Tibial artery (tissue), 4 donors: ENCODE results near the gene TSPAN3.

Experiments
- DNase-seq, 2 donors: peaks; one replicate each; pipeline ENCODE4 v3.0.0-alpha.2; 2019
- H3K27ac ChIP-seq, 2 donors: fragments of 200-600 bp; sonication (generic) in 1 of 2; 1 replicate in 1 of 2; 2 replicates in 1 of 2; pipeline ENCODE4 v1.5.1; 2018 to 2019; ENCODE audit warnings: mild to moderate bottlenecking in 1 of 2
- H3K27me3 ChIP-seq, 2 donors: fragments of 200-600 bp; sonication (generic) in 1 of 2; one replicate each; pipeline versions ENCODE4 v1.5.1 to v1.6.0; 2016 to 2019
- H3K36me3 ChIP-seq, 3 donors: fragments of 200-600 bp; sonication (generic) in 2 of 3; one replicate each; pipeline ENCODE4 v1.5.1; 2016 to 2019; ENCODE audit warnings: mild to moderate bottlenecking in 2 of 3
- H3K4me1 ChIP-seq, 4 donors: fragments of 200-600 bp; sonication (generic) in 2 of 4; 1 replicate in 3 of 4; 2 replicates in 1 of 4; pipeline ENCODE4 v1.5.1; 2016 to 2019
- H3K4me3 ChIP-seq, 2 donors: fragments of 200-600 bp; sonication (generic) in 1 of 2; 1 replicate in 1 of 2; 2 replicates in 1 of 2; pipeline ENCODE4 v1.5.1; 2018 to 2019; ENCODE audit warnings: mild to moderate bottlenecking in 2 of 2
- H3K9me3 ChIP-seq, 3 donors: fragments of 200-600 bp; sonication (generic) in 1 of 3; one replicate each; pipeline ENCODE4 v1.5.1; 2016 to 2019
- intact Hi-C: fragments of 100-400 bp; cut with DNase I; formaldehyde crosslinking; loops from one replicate; pipeline ENCODE4 v1.15.0; 2023; ENCODE audit warnings: low total_unique reads
- TF ChIP-seq, protein P1 (sequence below), 2 experiments: fragments of 200-600 bp in 1 of 2; fragments of 450-650 bp in 1 of 2; IDR thresholded peaks; one replicate each; pipeline ENCODE4 v1.5.1; 2017 to 2019; ENCODE audit warnings: antibody characterized with exemption in 2 of 2, mild to moderate bottlenecking in 1 of 2, moderate library complexity in 1 of 2

TSPAN3 gene

DNA sequence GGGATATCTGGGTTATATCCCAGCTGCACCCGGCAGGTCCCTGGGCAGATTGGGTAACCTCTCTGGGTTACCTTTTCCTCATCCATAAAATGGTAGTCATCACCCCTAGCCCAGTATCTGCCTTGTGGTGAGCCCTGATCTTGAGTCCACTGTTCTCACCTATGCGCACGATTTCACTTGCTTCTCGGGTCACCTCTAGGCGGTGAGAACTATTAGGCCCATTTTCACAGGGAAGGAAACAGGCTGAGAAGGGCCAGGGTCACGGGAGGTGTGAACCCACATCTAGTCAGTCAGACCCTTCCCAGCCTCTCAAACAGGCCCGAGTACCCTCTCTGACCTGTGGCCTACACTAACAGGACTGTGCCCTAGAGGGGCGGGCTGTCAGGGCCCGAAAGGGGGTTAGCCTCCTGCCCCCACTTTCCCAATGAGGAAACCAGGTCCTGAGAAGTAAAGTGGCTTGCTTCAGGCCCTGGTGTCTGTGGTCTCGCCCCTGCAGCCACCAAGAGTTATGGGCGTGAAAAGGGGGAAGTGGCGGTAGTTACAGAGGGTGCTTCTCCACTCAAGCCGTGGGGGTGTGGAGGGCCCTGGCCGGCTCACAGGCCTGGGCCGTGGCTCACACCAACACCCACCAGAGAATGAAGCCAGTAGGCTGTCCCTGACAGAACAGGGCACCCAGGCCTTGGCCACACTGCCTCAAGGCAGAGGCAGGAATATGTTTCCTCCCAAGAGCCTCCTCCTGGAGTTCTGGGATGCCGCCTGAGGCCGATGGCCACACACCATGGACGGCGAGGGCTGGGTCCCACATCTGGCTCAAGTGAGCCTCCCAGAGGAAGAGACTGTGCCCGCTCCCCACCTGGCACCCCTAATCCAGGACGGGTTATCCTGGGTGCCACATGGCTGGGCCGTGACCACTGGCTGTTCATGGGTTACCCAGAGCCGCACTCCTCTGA is 56.5 kb downstream of the TSPAN3 start:
- intact Hi-C loops, result loop anchor here (5.0 kb wide), 1 partner anchor 528 kb away; no protein-coding TSS in a partner anchor
- no peak overlapping the region for H3K27ac ChIP-seq
- H3K27me3 ChIP-seq, result peaks cover 0 to 5% of the 10 kb centered on the region in 2 donors

GRCh38 chr15:77013776-77014131 is 57.2 kb downstream of the TSPAN3 start:
- no peak for DNase-seq
- intact Hi-C loops, result no loop called here
- TF ChIP-seq, protein P1, sequence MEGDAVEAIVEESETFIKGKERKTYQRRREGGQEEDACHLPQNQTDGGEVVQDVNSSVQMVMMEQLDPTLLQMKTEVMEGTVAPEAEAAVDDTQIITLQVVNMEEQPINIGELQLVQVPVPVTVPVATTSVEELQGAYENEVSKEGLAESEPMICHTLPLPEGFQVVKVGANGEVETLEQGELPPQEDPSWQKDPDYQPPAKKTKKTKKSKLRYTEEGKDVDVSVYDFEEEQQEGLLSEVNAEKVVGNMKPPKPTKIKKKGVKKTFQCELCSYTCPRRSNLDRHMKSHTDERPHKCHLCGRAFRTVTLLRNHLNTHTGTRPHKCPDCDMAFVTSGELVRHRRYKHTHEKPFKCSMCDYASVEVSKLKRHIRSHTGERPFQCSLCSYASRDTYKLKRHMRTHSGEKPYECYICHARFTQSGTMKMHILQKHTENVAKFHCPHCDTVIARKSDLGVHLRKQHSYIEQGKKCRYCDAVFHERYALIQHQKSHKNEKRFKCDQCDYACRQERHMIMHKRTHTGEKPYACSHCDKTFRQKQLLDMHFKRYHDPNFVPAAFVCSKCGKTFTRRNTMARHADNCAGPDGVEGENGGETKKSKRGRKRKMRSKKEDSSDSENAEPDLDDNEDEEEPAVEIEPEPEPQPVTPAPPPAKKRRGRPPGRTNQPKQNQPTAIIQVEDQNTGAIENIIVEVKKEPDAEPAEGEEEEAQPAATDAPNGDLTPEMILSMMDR (IDR thresholded peaks at IDR 0.05), result no peak
- H3K9me3 ChIP-seq, result no peaks in the 10 kb centered on the region
- peaks cover 0 to 11% (median 6%) of the 10 kb centered on the region in 4 donors for H3K4me1 ChIP-seq
- H3K27ac ChIP-seq, result no peak overlapping the region
- no peak overlapping the region for H3K4me3 ChIP-seq
- H3K27me3 ChIP-seq, result peaks cover 0 to 5% of the 10 kb centered on the region in 2 donors
- H3K36me3 ChIP-seq, result no peaks in the 10 kb centered on the region

More for the DNA sequence above, 56.5 kb downstream of the TSPAN3 start:
- H3K4me1 ChIP-seq, result peaks cover 0 to 11% (median 6%) of the 10 kb centered on the region in 4 donors
- no peak overlapping the region for H3K4me3 ChIP-seq
- no peaks in the 10 kb centered on the region for H3K36me3 ChIP-seq
- DNase-seq, result no peak
- TF ChIP-seq, protein P1 (IDR thresholded peaks at IDR 0.05), result no peak
- no peaks in the 10 kb centered on the region for H3K9me3 ChIP-seq

GRCh38 chr15:77012868-77013267 is 58.0 kb downstream of the TSPAN3 start:
- Histone ChIP-seq H3K9me3 (no peaks in the 10 kb centered on the region), H3K4me3 (no peak overlapping the region), H3K36me3 (no peaks in the 10 kb centered on the region), H3K4me1 (peaks cover 0 to 11% (median 6%) of the 10 kb centered on the region in 4 donors), H3K27me3 (peaks cover 0 to 5% of the 10 kb centered on the region in 2 donors), H3K27ac (no peak overlapping the region)
- intact Hi-C loops, result no loop called here
- DNase-seq, result no peak
- TF ChIP-seq, protein P1 (IDR thresholded peaks at IDR 0.05), result no peak

DNA sequence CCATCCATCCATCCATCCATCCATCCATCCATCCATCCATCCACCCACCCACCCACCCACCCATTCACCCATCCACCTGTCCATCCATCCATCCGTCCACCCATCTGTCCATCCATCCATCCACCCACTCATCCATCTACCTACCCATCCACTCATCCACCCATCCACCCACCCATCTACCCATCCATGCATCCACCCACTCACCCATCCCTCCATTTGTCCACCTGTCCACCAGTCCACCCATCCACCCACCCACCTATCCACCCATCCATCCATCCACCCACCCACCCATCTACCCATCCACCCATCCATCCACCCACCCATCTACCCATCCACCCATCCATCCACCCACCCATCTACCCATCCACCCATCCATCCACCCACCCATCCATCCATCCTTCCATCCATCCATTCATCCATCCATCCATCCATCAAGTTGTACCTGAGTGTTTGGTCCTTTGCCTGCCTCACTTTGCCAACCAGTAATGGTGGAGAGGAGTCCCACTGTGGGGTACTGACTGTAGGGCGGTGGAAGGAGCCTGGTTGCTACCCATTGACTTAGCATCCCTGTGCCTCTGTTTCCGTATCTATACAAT is 58.7 kb downstream of the TSPAN3 start:
- Histone ChIP-seq H3K36me3 (no peaks in the 10 kb centered on the region), H3K27ac (no peak overlapping the region), H3K9me3 (no peaks in the 10 kb centered on the region), H3K4me1 (peaks cover 0 to 11% (median 6%) of the 10 kb centered on the region in 4 donors), H3K27me3 (no peaks in the 10 kb centered on the region), H3K4me3 (no peak overlapping the region)
- intact Hi-C loops, result no loop called here
- TF ChIP-seq, protein P1 (IDR thresholded peaks at IDR 0.05), result no peak
- DNase-seq, result no peak

DNA sequence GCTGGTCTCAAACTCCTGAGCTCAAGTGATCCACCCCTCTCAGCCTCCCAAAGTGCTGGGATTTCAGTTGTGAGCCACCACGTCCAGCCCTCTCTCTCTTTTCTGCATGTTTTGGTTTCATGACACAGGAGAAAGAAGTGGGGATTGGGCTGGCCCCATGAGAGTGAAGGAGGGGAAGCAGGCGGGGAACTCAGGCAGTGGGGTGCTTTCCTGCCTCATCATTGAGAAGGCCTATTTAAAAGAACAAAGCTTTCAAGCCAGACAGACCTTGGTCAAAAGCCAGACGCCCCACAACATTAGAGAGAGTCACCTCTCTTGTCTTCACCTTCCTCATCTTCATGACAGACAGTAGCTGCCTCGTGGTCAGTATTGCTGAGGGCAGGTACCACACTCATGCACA is 60.1 kb downstream of the TSPAN3 start:
- intact Hi-C loops, result no loop called here
- Histone ChIP-seq H3K4me1 (peaks cover 0 to 5% (median 4%) of the 10 kb centered on the region in 4 donors), H3K4me3 (no peak overlapping the region), H3K27ac (no peak overlapping the region), H3K9me3 (no peaks in the 10 kb centered on the region), H3K27me3 (no peaks in the 10 kb centered on the region), H3K36me3 (no peaks in the 10 kb centered on the region)
- TF ChIP-seq, protein P1 (IDR thresholded peaks at IDR 0.05), result no peak
- no peak for DNase-seq
